Dedifferentiated amniotic fluid mesenchymal stem cell (primary cell): ENCODE results near the gene B3GALT6.

Source experiments
- DNase-seq: peaks from one replicate; pipeline ENCODE4 v3.0.0-alpha.2; 2016; ENCODE audit errors: extremely low spot score

The B3GALT6 gene

GRCh38 chr1:1200876-1201810, 30.9 kb upstream of the B3GALT6 start:
- DNase-seq: no peak

GRCh38 chr1:1202831-1203560, 29.0 kb upstream of the B3GALT6 start:
- DNase-seq: no peak

GRCh38 chr1:1203561-1204424, 28.2 kb upstream of the B3GALT6 start:
- DNase-seq: no peak

DNA sequence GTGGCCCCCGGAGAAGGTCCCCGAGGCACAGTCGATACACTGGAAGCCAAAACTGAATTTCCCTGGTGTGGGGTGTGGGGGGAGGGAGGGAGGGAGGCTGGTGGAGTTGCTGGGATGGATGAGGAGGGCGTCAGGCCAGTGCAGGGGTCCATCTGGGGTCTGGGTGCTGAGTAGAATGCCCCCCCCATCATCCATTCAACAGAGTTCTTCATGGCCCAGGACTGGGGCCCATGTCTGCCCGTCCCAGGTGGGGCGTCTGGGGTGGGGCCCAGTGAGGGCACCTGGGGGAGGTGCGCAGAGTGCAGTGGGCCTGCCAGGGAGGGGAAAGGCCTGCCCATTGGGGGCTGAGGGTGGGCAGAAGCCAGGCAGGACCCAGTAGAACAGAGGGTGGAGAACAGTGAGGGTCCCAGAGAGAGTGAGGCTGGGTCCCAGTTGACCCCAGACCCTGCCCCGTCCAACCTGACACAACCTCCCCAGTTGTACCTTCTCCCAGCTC, 27.6 kb upstream of the B3GALT6 start:
- DNase-seq: no peak

GRCh38 chr1:1204998-1205768, 26.9 kb upstream of the B3GALT6 start:
- DNase-seq: no peak

- no peak for DNase-seq
Observed at GRCh38 chr1:1205769-1206375, 26.2 kb upstream of the B3GALT6 start.

- DNase-seq: no peak
Observed at GRCh38 chr1:1206376-1206965, 25.6 kb upstream of the B3GALT6 start, which contains the start of gene TNFRSF18. TNFRSF18 (minus strand) TSS chr1:1206592; CDS start chr1:1206571, 21 bp downstream.

DNA sequence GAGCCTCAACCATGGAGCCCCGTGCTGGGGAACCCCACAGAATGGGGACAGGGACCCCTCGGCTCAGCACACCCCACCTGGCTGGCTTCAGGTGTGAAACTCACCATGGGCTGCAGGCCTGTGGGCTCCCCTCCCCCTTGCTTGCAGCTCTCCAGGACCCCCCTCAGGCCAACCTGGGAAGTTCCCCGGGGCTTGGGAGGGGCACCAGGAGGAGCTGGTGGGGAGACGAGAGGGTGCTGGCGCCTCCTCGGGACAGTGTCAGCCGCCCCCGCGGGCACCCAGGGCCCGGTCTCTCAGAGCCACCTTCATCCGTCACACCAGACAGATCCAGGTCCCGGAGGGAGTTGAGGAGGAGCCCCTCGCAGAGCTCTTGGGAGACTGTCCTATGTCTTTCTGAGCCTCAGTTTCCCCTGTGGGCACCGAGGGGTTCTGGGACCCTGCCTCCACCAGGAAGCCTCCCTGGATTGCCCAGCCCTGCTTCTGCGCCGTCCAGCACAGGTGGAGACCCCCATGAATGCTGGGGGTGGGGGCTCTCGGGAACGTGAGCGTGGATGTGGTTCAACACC, 25.0 kb upstream of the B3GALT6 start:
- no peak for DNase-seq

DNA sequence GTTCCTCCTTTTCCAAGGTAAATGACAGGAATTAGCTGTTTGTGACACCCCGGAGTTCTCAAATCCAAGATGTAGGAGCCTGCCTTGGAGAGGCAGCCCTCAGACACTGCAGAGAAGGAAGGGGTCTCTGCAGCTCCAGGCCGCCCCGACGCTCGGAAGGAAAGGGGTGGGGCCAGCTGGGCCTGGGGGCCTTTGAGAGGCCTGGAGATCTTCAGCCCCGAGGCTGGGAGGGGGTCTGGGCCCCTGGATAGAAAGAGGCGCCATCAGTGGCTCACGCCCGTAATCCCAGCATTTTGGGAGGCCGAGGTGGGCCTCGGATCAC, 24.5 kb upstream of the B3GALT6 start:
- no peak for DNase-seq

GRCh38 chr1:1208713-1209433, 23.2 kb upstream of the B3GALT6 start:
- no peak for DNase-seq

DNA sequence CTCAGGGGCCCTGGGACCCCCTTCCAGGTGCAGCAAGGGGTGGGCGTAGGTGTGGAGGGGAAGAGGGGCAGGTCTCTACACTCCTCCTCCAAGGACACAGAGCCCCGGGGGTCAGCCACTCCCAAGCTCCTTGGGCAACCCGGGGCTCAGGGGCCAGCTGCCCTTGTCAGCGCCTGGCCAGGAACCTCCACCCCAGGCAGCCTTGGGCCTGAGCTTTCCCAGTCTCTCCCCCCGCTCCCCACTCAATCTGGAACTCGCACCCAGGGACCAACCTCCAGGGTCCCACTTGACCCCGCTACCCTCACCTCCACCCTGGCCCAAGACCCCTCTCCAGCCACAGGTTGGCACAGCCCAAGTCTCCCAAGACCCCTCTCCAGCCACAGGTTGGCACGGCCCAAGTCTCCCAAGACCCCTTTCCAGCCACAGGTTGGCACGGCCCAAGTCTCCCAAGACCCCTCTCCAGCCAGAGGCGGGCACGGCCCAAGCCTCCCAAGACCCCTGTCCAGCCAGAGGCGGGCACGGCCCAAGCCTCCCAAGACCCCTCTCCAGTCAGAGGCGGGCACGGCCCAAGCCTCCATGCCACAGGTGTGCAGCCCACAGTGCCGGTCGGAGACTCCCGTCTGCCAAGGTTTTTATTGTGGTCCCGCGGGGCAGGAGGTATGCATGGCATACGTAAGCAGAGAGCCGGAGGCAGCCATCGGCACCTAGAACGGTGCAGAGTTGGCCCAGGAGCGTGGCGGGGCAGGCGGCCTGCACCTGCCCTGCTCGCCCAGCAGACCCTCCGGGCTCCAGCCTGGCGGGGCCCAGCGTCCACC, 21.1 kb upstream of the B3GALT6 start:
- no peak for DNase-seq

- DNase-seq: no peak
Observed at GRCh38 chr1:1211541-1212441, 20.2 kb upstream of the B3GALT6 start.

DNA sequence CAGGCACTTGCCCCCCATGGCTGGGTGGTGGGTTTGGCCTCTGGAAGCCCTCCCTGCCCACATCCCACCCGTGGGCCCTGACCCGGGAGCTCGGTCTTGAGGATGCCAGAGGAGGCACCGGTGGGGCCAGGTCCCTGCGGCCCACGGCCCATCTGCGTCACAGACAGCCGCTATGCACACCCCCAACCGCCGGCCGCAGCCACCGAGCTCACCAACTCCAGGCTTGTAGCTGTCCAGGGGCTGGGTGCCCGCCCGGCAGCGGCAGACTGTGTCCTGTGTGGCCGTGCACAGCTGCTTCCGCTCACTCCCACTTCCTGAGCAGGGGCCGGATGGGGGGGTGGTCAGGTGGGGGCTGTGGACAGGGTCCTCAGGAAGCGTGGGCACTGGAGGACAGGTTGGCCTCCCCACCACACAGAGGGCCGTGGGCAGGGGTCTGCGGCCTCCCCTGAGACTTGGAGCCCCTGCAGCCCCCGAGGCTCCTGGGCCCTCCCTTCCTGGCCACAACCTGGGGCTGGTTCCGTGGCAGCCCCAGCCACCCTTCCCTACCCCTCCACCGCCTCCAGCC, 19.2 kb upstream of the B3GALT6 start:
- no peak for DNase-seq

GRCh38 chr1:1213345-1214265, 18.4 kb upstream of the B3GALT6 start, which contains the start of gene TNFRSF4:
TNFRSF4 (minus strand) TSS chr1:1214153; CDS start chr1:1214127, 26 bp downstream.
- no peak for DNase-seq

DNA sequence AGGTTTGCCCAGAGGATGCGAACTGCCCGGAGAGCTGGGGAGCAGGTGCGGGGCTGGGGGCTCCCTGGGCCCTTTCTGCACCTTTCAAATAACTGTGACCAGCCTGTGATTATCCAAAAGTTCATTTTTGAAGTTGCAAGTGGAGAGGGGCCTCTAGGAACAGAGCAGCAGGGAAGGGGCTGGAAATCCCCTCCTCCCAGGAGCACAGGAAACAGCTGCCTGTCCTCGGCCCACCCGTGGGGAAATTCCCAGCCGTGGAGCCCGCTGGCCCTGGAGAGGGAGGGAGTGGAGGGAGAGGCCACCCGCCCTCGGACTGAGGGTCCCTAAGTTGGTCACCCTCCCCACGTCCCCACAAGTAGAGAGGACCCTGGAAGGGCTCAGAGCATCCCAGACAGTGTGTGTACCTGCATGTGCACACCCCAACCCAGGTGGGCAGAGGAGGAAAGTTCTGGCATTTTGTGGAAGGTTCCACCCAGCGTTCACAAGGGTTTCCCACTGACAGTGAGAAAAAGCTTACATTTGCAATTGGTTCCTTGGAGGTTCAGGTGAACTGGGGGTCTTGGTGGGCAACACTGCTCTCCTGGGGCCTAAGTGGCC, 16.9 kb upstream of the B3GALT6 start:
- DNase-seq: no peak
